H4 (cell line): ENCODE measurements around the gene ENPP3. TPM values are rescaled to one million over a fixed set of nuclear protein-coding genes. Genes with fewer than 3 reads are reported as not detected.
"Not testable (repeated sequence)": the region's sequence is repeated elsewhere in the genome, so short reads cannot be mapped to it uniquely, and the experiment has no call there.

Experiments used
- DNase-seq: peaks from one replicate; pipeline ENCODE4 v3.0.0-alpha.2; 2015; ENCODE audit warnings: low spot score
- total RNA-seq: library from RNA; depleted of rRNA; stranded (reverse); fragments of >200 nt; shearing (Covaris generic); gene quantifications from 2 replicates; pipeline ENCODE4 v1.2.3, GENCODE V29; 2014

Gene ENPP3
- total RNA-seq, 1 experiment from 2014 or later, result not detected

DNA sequence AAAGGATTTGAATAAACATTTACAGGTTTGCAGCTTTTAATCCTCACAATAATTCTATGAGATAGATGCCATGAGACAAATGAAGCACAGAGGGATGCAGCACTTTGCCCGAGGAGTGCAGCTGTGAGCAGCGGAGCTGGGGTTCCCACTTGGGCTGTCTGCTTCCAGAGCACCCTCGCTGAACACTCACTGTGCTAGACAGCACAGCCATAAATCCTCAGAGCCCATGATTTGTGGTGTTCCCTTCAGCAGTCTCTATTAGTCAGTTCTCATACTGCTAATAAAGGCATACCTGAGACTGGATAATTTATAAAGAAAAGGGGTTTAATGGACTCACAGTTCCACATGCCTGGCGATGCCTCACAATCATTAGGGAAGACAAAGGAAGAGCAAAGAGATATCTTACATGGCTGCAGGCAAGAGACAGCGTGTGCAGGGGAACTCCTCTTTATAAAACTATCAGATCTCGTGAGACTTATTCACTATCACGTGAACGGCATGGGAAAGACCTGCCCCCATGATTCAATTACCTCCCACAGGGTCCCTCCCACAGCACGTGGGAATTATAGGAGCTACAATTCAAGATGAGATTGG, 99.0 kb downstream of the ENPP3 start:
- DNase-seq, result no peak

DNA sequence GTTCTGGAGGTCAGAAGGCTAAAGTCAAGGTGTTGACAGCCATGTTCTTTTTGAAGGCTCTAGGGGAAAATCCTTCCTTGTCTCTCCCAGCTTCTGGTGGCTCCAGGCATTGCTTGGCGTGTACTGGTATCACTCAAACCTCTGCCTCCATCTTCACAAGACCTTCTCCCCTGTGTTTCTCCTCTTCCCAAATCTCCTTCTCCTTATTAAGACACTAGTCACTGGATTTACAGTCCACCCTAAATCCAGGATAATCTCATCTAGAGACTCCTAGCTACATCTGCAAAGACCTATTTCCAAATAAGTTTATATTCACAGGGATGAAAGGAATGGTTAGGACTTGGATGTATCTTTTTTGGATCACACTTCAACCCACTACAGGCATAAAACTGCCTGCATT, 99.7 kb downstream of the ENPP3 start:
- DNase-seq, result no peak

DNA sequence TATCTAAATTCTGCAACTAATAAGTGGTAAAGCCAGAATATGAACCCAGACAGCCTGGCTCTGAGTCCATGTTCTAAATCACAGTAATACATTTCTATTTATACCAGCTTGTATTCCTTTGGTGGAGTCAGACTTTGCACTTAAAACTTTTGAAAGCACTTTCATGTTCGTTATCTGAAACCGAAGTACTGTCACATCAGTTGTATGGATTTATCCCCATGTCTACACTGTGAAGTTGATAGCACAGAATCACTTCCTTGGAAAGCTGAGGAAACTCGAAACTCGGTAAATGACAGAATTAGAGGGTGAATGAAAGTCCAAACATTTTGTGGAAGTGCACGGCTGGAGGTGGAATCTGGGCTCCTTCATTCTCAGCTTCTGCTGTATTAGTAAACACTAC, 102.0 kb downstream of the ENPP3 start:
- no peak for DNase-seq

DNA sequence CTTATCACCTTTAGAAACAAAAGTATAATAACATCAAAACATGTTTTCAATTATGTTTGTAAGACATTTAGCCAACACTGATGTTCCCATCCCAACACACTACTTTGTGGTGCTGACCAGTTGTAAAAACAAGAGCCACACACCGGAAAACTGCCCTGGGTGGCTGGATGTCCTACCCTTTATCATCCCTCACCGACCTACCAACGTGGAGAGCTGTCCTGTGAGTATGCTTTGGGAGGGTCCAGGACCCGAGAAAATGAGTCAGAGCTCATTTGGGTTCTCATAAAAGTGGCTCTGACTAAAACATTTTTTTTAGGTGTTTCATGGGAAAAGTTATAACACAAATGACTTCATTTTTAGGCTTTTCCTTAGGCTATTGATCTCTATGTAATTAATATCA, 103.1 kb downstream of the ENPP3 start:
- DNase-seq, result no peak

- DNase-seq, result no peak
These were observed 104.7 kb downstream of the ENPP3 start for GRCh38 chr6:131741688-131742393.

- no peak for DNase-seq
These were observed 107.6 kb downstream of the ENPP3 start for GRCh38 chr6:131744432-131745287.

DNA sequence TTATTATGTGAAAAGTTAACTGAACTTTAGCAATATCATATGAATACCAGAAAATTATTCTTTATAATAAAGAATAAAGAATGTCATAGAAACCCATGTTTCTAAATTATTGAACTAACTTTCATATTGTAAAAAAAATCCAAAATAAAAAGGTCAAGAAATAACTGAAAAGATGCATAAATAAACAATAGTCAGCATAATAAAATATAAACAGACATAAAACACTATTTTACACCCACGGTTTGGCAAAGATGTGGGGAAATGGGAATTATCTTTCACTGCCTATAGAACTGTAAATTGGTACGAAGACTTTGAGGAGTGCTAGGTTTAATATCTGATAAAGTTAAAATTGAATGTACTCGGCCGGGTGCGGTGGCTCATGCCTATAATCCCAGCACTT, 108.4 kb downstream of the ENPP3 start:
- no peak for DNase-seq

DNA sequence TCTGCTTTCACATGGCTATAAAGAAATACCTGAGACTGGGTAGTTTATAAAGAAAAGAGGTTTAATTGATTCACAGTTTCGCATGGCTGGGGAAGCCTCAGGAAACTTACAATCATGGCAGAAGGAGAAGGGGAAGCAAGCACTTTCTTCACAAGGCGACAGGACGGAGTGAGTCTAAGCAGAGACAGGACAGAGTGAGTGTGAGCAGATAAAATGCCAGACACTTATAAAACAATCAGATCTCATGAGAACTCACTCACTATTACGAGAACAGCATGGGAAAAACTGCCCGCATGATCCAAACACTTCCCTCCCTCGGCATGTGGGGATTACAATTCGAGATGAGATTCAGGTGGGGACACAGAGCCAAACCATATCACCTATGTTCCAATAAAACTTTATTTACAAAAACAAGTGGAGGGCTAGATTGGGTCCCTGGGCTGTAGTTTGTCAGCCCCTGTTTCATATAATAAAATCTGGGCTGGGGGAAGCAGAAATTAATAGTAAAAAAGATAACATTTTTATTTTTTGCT, 110.8 kb downstream of the ENPP3 start:
- DNase-seq, result no peak

DNA sequence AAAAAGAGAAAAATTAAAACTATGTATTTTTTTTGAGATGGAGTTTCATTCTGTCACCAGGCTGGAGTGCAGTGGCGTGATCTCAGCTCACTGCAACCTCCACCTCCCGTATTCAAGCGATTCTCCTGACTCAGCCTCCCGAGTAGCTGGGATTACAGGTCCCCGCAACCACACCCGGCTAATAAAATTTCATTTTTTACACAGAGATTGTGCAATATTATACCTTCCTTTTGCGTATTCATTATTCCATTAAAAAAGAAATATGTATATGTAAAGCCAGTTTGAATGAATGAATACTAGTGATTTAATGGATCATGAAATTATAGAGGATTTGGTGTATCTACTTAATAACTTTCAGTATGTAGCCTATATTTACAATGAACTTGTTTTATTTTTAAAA, 111.9 kb downstream of the ENPP3 start:
- DNase-seq, result no peak

GRCh38 chr6:131751012-131751715, 114.1 kb downstream of the ENPP3 start:
- DNase-seq, result not testable (repeated sequence)

DNA sequence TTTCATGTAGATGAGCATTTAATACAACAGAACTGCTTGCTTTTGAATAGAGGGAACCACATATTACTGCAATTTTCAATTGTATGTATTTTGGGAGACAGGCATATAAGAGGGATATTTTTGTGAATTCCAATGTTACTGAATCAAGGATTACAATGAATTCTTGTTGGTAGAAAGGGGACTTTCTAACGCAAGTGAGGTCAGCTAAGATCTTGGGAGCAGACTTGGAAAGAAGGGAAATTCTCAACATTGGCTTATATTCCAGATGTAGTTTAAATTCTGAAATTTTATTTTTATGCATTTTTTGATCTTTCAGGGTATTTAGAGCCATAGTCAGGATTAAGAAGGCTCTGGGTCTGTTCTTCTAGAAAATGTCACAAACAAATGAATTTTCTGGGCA, 117.0 kb downstream of the ENPP3 start:
- DNase-seq, result no peak

- DNase-seq, result peak; percentile 77
These were observed 117.8 kb downstream of the ENPP3 start for GRCh38 chr6:131754715-131755567.

GRCh38 chr6:131755597-131755996, 118.5 kb downstream of the ENPP3 start:
- no peak for DNase-seq

GRCh38 chr6:131756039-131756438, 118.9 kb downstream of the ENPP3 start:
- no peak for DNase-seq

DNA sequence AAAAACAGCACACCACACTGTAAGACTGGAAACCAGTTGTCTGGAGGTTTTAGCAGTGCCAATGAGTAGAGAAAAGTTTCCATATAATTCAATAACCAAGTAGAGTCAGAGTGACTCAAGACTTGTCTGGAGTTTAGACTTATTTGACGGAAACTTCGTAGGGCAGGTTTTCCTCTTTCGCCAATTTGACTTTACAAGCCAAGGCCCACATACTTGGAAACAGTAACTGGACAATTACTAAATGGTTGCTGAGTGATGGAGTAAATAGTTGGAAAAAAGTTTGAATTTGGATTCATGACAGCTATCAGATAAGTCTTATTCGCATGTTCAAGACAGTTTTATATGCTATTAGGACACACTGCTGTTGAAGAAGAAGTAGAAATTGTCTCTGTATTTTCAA, 121.8 kb downstream of the ENPP3 start:
- DNase-seq, result no peak

DNA sequence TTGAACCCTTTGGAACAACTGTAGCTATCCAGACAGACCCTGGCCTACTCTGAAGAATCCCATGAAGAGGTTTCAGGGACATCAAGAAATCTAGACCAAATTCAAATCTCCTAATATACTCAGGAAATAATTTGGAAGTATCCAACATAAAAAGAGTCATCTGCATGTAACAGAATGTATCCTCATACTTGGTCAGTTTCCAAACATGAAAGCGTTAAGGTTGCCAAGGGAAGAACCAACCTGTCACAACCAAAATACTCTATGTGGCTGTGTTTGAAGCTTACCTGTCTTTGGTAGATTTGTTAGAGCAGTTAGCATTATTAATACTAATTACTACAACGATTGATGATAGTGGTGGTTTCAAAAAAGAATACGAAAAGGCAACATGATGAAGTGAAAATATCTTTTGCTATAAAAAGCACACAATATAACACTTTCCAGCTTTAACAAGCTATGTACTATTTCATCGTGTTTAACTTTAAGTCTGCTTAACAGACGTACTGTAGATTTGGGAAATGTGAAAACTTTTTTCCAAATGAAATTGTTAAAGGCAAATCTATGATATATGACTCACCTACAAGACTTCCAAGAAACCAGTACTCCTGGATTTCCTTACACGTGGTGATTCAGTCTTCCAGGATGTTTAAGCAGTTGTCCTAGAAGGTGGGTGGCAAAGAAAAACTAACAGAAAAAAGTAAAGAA, 124.1 kb downstream of the ENPP3 start:
- DNase-seq, result no peak

GRCh38 chr6:131761762-131762067, 124.6 kb downstream of the ENPP3 start:
- DNase-seq, result no peak

GRCh38 chr6:131762984-131763383, 125.9 kb downstream of the ENPP3 start:
- DNase-seq, result no peak

- DNase-seq, result no peak
These were observed 126.6 kb downstream of the ENPP3 start for GRCh38 chr6:131763749-131764148.

DNA sequence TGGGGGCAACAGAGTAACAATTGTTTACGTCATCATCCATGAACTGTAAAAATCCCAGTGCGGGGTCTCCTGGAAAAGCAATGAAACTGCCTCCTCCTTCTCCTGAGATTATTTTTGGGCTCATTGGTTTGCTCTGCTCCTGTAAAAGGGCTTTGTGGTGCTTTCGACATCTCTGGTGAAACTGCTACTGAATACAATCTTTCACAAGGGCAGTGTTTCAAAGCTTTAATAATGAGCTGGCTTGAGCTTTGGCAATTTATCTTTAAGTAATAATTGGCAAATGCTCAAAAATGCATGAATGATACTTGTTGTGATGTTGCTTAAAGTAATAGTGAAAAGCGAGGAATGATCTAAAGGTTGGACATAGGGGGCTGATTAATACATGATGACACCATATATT, 127.2 kb downstream of the ENPP3 start:
- no peak for DNase-seq
